ENCODE measurements around the gene TTC9C. TPM values are rescaled to one million over a fixed set of nuclear protein-coding genes. Genes with fewer than 3 reads are reported as not detected.

The TTC9C gene
- total RNA-seq, 6 experiments from 2014 or later = 8.5 to 13.3 (median 10.6) TPM

GRCh38 chr11:62786318-62787004 lies 58.2 kb downstream of the TTC9C start:
- H3K27me3 ChIP-seq = no peaks in the 10 kb centered on the region
- TF ChIP-seq POLR2A (IDR thresholded peaks at IDR 0.05) (no peak), CTCF (IDR thresholded peaks at IDR 0.05) (peak; percentile 89 to 96 (median 93))
- H3K36me3 ChIP-seq = peaks cover 0 to 22% (median 9%) of the 10 kb centered on the region in 4 donors
- H3K27ac ChIP-seq = peak overlapping the region; percentile 86 to 97 (median 91)
- peak overlapping the region; percentile 97 to 99 (median 98) for H3K4me3 ChIP-seq
- DNase-seq (peak; percentile 87 to 90 (median 90)), ATAC-seq (peak; percentile 79 to 86 (median 83))
- H3K9me3 ChIP-seq = no peaks in the 10 kb centered on the region
- H3K4me1 ChIP-seq = peaks cover 0 to 29% (median 8%) of the 10 kb centered on the region in 4 donors
- intact Hi-C loops (cut with DNase I) = loop anchor here in 1 of 2 donors (10.0 kb wide), 1 partner anchor 68 kb away; no protein-coding TSS in a partner anchor
- WGBS (ENCODE audit: insufficient coverage, low coverage, low lambda C conversion rate, missing lambda C conversion rate) = 3% methylated on average over 15 of the region's 51 CpGs

GRCh38 chr11:62787005-62787759 lies 58.9 kb downstream of the TTC9C start, which contains the start of gene TMEM179B:
TSS of gene TMEM179B (plus strand) at chr11:62787402. CDS start at chr11:62787432, 30 bp downstream.
- Histone ChIP-seq H3K36me3 (peaks cover 0 to 15% (median 8%) of the 10 kb centered on the region in 4 donors), H3K4me1 (peaks cover 0 to 32% (median 9%) of the 10 kb centered on the region in 4 donors), H3K9me3 (no peaks in the 10 kb centered on the region), H3K27me3 (no peaks in the 10 kb centered on the region), H3K4me3 (peak within 1 kb of the TSS; percentile 97 to 99 (median 98)), H3K27ac (peak within 1 kb of the TSS; percentile 86 to 97 (median 91))
- TF ChIP-seq CTCF (IDR thresholded peaks at IDR 0.05) = peak in 3 of 4 donors; percentile 22 to 36 (median 26)
- peak; percentile 96 for TF ChIP-seq POLR2A (IDR thresholded peaks at IDR 0.05)
- intact Hi-C loops (cut with DNase I) = loop anchor here in 1 of 2 donors (10.0 kb wide), 1 partner anchor 68 kb away; no protein-coding TSS in a partner anchor
- ATAC-seq = peak; percentile 82 to 91 (median 86)
- 0% methylated on average over 7 of the region's 88 CpGs for WGBS (ENCODE audit: insufficient coverage, low coverage, low lambda C conversion rate, missing lambda C conversion rate)
- peak; percentile 97 to 99 (median 98) for DNase-seq

Other genes starting within 250 kb of the TTC9C start
- gene AHNAK, start 181.7 kb upstream of the TTC9C start, total RNA-seq = 100 to 1,000 TPM in 4 of 6 experiments, 10 to 100 TPM in 2; 91.0 to 180 (median 113) TPM
- gene EEF1G, start 154.6 kb upstream of the TTC9C start, total RNA-seq = 100 to 1,000 TPM; 442 to 450 (median 449) TPM
- gene TUT1, start 137.0 kb upstream of the TTC9C start, total RNA-seq = 10 to 100 TPM; 12.3 to 34.2 (median 21.1) TPM
- 10 to 100 TPM; 20.0 to 38.0 (median 31.8) TPM for gene MTA2, start 126.6 kb upstream of the TTC9C start, total RNA-seq
- 10 to 100 TPM; 19.1 to 36.4 (median 22.7) TPM for gene EML3, start 115.7 kb upstream of the TTC9C start, total RNA-seq
- gene ROM1, start 115.2 kb upstream of the TTC9C start, total RNA-seq = 1 to 10 TPM; 1.1 to 2.9 (median 1.2) TPM
- 10 to 100 TPM; 17.1 to 32.8 (median 23.4) TPM for gene B3GAT3, start 106.5 kb upstream of the TTC9C start, total RNA-seq
- gene GANAB, start 81.9 kb upstream of the TTC9C start, total RNA-seq = 100 to 1,000 TPM; 131 to 237 (median 201) TPM
- 10 to 100 TPM; 12.1 to 20.3 (median 13.0) TPM for gene INTS5, start 75.2 kb upstream of the TTC9C start, total RNA-seq
- 10 to 100 TPM; 18.6 to 52.0 (median 25.6) TPM for gene C11orf98, start 63.3 kb upstream of the TTC9C start, total RNA-seq
- gene CSKMT, start 63.2 kb upstream of the TTC9C start, total RNA-seq = 1 to 10 TPM in 5 of 6 experiments, under 1 TPM in 1; 0.74 to 4.1 (median 2.6) TPM
- gene UQCC3, start 56.8 kb upstream of the TTC9C start, total RNA-seq = 1 to 10 TPM; 4.0 to 6.3 (median 5.3) TPM
- 1 to 10 TPM; 2.7 to 6.5 (median 3.7) TPM for gene LBHD1, start 56.2 kb upstream of the TTC9C start, total RNA-seq
- 10 to 100 TPM; 24.7 to 41.9 (median 28.0) TPM for gene UBXN1, start 49.4 kb upstream of the TTC9C start, total RNA-seq
- under 1 TPM in 1 of 6 experiments, not detected in 5; 0.12 TPM for gene LRRN4CL, start 39.0 kb upstream of the TTC9C start, total RNA-seq
- 10 to 100 TPM; 18.8 to 41.4 (median 34.3) TPM for gene BSCL2, start 21.1 kb upstream of the TTC9C start, total RNA-seq
- not detected for gene GNG3, start 20.8 kb upstream of the TTC9C start, total RNA-seq
- 10 to 100 TPM in 4 of 6 experiments, 1 to 10 TPM in 2; 7.9 to 17.1 (median 13.3) TPM for gene HNRNPUL2, start 1.0 kb upstream of the TTC9C start, total RNA-seq
- gene ZBTB3, start 25.7 kb downstream of the TTC9C start, total RNA-seq = 1 to 10 TPM; 3.4 to 7.1 (median 4.7) TPM
- gene POLR2G, start 33.1 kb downstream of the TTC9C start, total RNA-seq = 10 to 100 TPM; 23.8 to 37.4 (median 26.6) TPM
- gene TAF6L, start 42.9 kb downstream of the TTC9C start, total RNA-seq = 10 to 100 TPM; 11.9 to 19.3 (median 16.0) TPM
- 10 to 100 TPM; 23.9 to 47.6 (median 29.1) TPM for gene TMEM179B, start 58.9 kb downstream of the TTC9C start, total RNA-seq
- 10 to 100 TPM in 2 of 6 experiments, 1 to 10 TPM in 4; 6.6 to 26.4 (median 8.2) TPM for gene TMEM223, start 63.5 kb downstream of the TTC9C start, total RNA-seq
- gene NXF1, start 77.0 kb downstream of the TTC9C start, total RNA-seq = 10 to 100 TPM; 24.7 to 42.9 (median 32.3) TPM
- 10 to 100 TPM; 22.1 to 27.8 (median 24.6) TPM for gene STX5, start 103.6 kb downstream of the TTC9C start, total RNA-seq
- not detected for gene TEX54, start 104.4 kb downstream of the TTC9C start, total RNA-seq
- 10 to 100 TPM; 17.6 to 30.6 (median 24.3) TPM for gene WDR74, start 111.1 kb downstream of the TTC9C start, total RNA-seq
- gene SLC3A2, start 152.4 kb downstream of the TTC9C start, total RNA-seq = 100 to 1,000 TPM in 1 of 6 experiments, 10 to 100 TPM in 5; 39.8 to 106 (median 63.0) TPM
- not detected for gene CHRM1, start 192.9 kb downstream of the TTC9C start, total RNA-seq